Hepatocyte (in vitro differentiated cells): ENCODE data around the gene ZCCHC7.

ENCODE experiments used
- EZH2phosphoT487 ChIP-seq: fragments of 200-600 bp; sonication (generic); IDR thresholded peaks from one replicate; pipeline ENCODE4 v1.6.1; 2018; ENCODE audit warnings: antibody characterized with exemption, mild to moderate bottlenecking, low read depth, moderate library complexity; ENCODE audit not compliant: unreplicated experiment, severe bottlenecking
- TF ChIP-seq, protein P1 (sequence below): fragments of 200-600 bp; sonication (generic); IDR thresholded peaks from 2 replicates; pipeline ENCODE4 v1.5.1; 2016; ENCODE audit warnings: antibody characterized with exemption, mild to moderate bottlenecking; ENCODE audit not compliant: poor library complexity

DNA sequence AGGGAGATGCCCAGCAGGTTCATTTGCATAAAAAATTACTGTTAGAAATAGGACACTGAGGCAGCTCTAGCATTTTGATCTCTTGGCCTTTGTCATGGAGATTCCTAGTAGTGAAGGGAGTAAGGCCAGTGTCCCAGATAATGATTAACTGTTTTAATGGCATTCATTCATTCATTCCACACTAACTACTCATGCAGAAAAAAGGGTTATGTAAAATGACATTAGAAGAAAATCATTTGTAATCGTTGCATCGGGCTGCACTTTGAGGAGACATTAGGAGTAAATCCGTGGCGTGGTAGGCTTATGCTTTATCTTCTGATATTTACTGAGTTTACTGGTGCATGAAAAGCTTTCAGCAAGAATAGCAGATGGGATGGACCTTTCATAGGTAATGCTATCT lies 219.5 kb downstream of the ZCCHC7 start:
- TF ChIP-seq, protein P1, sequence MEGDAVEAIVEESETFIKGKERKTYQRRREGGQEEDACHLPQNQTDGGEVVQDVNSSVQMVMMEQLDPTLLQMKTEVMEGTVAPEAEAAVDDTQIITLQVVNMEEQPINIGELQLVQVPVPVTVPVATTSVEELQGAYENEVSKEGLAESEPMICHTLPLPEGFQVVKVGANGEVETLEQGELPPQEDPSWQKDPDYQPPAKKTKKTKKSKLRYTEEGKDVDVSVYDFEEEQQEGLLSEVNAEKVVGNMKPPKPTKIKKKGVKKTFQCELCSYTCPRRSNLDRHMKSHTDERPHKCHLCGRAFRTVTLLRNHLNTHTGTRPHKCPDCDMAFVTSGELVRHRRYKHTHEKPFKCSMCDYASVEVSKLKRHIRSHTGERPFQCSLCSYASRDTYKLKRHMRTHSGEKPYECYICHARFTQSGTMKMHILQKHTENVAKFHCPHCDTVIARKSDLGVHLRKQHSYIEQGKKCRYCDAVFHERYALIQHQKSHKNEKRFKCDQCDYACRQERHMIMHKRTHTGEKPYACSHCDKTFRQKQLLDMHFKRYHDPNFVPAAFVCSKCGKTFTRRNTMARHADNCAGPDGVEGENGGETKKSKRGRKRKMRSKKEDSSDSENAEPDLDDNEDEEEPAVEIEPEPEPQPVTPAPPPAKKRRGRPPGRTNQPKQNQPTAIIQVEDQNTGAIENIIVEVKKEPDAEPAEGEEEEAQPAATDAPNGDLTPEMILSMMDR: no peak
- TF ChIP-seq EZH2phosphoT487: no peak
